ENCODE data around the gene KCNG3. TPM values are rescaled to one million over a fixed set of nuclear protein-coding genes. Genes with fewer than 3 reads are reported as not detected.

The KCNG3 gene
- total RNA-seq, 6 experiments from 2014 or later: not detected

GRCh38 chr2:42425697-42426096, 68.1 kb downstream of the KCNG3 start:
- DNase-seq: no peak
- Mint-ChIP-seq H3K36me3 (ENCODE audit: low read depth) (no peaks in the 10 kb centered on the region), H3K9me3 (no peaks in the 10 kb centered on the region), H3K27me3 (ENCODE audit: insufficient read depth) (peaks cover 26% of the 10 kb centered on the region), H3K4me3 (no peak overlapping the region), H3K4me1 (ENCODE audit: low read depth) (peaks cover 17% of the 10 kb centered on the region), H3K27ac (no peak overlapping the region)
- no peak for TF ChIP-seq CTCF (IDR thresholded peaks at IDR 0.05)

DNA sequence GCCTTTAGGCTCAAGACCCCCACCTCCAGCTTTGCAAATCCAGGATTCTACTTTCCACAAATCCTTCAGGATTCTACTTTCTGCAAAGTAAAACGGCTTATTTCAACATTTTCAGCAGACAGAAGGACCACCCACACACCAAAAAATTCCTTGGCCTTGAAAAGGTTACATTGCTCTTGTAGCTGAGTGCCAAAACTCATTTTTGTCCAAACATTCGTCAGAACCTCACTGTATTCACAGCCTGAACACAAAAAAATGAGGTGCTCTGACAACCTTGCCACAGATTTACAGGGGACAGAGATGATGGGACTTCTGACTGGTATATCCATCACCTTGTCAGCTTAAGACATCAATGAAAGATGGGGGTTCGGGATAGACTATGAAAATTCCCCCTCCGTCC, 69.7 kb downstream of the KCNG3 start:
- Mint-ChIP-seq H3K9me3 (no peaks in the 10 kb centered on the region), H3K36me3 (ENCODE audit: low read depth) (no peaks in the 10 kb centered on the region), H3K27ac (no peak overlapping the region), H3K4me3 (no peak overlapping the region), H3K4me1 (ENCODE audit: low read depth) (peaks cover 29% of the 10 kb centered on the region), H3K27me3 (ENCODE audit: insufficient read depth) (peaks cover 17% of the 10 kb centered on the region)
- no peak for TF ChIP-seq CTCF (IDR thresholded peaks at IDR 0.05)
- DNase-seq: no peak

DNA sequence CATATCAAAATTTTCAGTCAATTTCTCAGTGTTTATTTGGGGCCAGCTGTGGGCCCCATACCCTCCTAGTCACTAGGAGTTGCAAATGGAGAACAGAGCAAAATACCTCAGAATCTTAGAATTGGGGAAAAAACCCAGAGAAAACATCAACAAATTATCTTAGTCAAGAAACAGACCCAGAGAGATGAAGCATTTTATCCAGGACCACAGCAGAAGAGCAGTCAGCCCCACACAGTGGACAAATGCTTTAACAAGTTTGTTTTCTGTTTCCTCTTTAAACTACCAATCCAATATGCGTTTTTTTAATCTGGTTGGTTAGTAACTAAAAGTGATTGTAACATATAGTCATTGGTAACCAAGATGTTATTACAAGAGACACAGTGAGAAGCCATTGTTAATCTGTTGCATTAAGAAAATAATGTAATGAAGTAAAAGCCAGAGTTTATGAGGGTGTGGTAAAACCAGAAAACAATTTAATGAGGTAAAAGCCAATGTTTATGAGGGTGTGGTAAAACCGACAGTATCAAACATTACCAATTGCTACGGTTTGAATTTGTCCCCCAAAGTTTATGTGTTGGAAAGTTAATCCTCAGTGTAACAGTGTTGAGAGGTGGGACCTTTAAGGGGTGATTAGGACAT, 72.1 kb downstream of the KCNG3 start:
- Mint-ChIP-seq H3K27ac (peak overlapping the region; percentile 79), H3K27me3 (ENCODE audit: insufficient read depth) (peaks cover 13% of the 10 kb centered on the region), H3K4me1 (ENCODE audit: low read depth) (peaks cover 35% of the 10 kb centered on the region), H3K36me3 (ENCODE audit: low read depth) (no peaks in the 10 kb centered on the region), H3K9me3 (no peaks in the 10 kb centered on the region), H3K4me3 (peak overlapping the region; percentile 62; the same call in 1 of the 2 replicates)
- DNase-seq: no peak
- no peak for TF ChIP-seq CTCF (IDR thresholded peaks at IDR 0.05)

- H3K4me1 Mint-ChIP-seq (ENCODE audit: low read depth): peaks cover 35% of the 10 kb centered on the region
These were observed 72.7 kb downstream of the KCNG3 start for GRCh38 chr2:42421157-42421485.

DNA sequence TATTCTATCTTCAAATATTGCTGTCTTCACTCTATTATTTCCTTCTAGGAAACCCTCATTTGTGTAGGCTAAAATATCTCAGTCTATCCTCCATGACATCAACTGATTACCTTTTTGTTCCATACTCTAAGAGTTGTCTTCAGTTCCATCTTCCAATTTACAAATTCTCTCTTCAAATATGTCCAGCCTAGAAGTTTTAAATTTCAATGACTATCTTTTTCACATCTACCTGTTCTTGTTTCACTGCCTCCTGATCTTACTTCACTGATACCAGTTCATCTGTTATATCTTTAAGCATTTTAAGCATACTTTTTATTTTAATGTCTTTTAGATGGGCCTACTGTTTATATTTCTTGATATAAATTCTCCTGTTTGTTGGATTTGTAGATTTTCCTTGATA, 79.1 kb downstream of the KCNG3 start:
- peaks cover 4% of the 10 kb centered on the region for H3K27me3 Mint-ChIP-seq (ENCODE audit: insufficient read depth)
- DNase-seq: no peak
- no peak overlapping the region for H3K27ac Mint-ChIP-seq
- no peak overlapping the region for H3K4me3 Mint-ChIP-seq
- TF ChIP-seq CTCF (IDR thresholded peaks at IDR 0.05): no peak
- H3K36me3 Mint-ChIP-seq (ENCODE audit: low read depth): peaks cover 15% of the 10 kb centered on the region
- H3K4me1 Mint-ChIP-seq (ENCODE audit: low read depth): peaks cover 9% of the 10 kb centered on the region; the same call in 1 of the 2 replicates
- peaks cover 28% of the 10 kb centered on the region for H3K9me3 Mint-ChIP-seq

More at GRCh38 chr2:42421157-42421485, 72.7 kb downstream of the KCNG3 start:
- no peaks in the 10 kb centered on the region for H3K36me3 Mint-ChIP-seq (ENCODE audit: low read depth)
- peak overlapping the region; percentile 79 for H3K27ac Mint-ChIP-seq
- no peaks in the 10 kb centered on the region for H3K9me3 Mint-ChIP-seq
- H3K4me3 Mint-ChIP-seq: peak overlapping the region; percentile 62
- H3K27me3 Mint-ChIP-seq (ENCODE audit: insufficient read depth): peaks cover 14% of the 10 kb centered on the region
- no peak for DNase-seq
- TF ChIP-seq CTCF (IDR thresholded peaks at IDR 0.05): no peak
